Stomach (tissue), 4 donors: ENCODE results near the gene RCAN2.

ENCODE experiments used
- POLR2A ChIP-seq, 4 donors: fragments of 450-650 bp; IDR thresholded peaks; one replicate each; pipeline ENCODE4 v1.6.1; 2016; ENCODE audit warnings: antibody characterized with exemption in 4 of 4, control low read depth in 2 of 4, mild to moderate bottlenecking in 1 of 4, moderate library complexity in 1 of 4
- TF ChIP-seq, protein P1 (sequence below), 7 experiments: fragments of 450-650 bp in 4 of 7; fragments of 200-600 bp in 3 of 7; sonication (generic) in 3 of 7; IDR thresholded peaks; one replicate each; pipeline ENCODE4 v1.5.1; 2016 to 2019; ENCODE audit warnings: antibody characterized with exemption in 7 of 7, control low read depth in 2 of 7, mild to moderate bottlenecking in 1 of 7

DNA sequence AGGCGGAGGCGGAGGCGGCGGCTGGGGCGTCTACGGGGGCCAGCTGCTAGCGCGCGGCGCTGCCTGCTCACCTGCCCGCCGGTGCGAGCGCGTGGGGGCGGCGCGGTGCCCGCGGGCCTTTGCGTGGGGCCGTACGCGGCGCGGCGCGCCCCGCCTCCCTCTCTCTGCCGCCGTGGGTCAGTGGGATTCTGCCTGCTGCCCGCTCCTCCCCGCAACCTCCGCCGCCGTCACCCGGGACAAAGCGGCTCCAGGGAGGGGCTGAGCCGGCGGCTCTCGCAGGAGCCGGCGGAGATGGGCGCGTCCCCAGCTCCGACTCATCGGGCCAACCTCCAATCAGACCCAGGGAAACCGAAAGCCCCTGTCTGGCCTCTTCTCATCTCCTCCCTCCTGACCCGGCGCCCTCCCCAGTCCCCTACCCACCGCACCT is at the start of gene RCAN2:
- TF ChIP-seq, protein P1, sequence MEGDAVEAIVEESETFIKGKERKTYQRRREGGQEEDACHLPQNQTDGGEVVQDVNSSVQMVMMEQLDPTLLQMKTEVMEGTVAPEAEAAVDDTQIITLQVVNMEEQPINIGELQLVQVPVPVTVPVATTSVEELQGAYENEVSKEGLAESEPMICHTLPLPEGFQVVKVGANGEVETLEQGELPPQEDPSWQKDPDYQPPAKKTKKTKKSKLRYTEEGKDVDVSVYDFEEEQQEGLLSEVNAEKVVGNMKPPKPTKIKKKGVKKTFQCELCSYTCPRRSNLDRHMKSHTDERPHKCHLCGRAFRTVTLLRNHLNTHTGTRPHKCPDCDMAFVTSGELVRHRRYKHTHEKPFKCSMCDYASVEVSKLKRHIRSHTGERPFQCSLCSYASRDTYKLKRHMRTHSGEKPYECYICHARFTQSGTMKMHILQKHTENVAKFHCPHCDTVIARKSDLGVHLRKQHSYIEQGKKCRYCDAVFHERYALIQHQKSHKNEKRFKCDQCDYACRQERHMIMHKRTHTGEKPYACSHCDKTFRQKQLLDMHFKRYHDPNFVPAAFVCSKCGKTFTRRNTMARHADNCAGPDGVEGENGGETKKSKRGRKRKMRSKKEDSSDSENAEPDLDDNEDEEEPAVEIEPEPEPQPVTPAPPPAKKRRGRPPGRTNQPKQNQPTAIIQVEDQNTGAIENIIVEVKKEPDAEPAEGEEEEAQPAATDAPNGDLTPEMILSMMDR (IDR thresholded peaks at IDR 0.05): no peak
- no peak for TF ChIP-seq POLR2A (IDR thresholded peaks at IDR 0.05)
